AG09319 (cell line): ENCODE measurements around the gene CCNE1.

Experiments used
- DNase-seq: peaks from one replicate; pipeline ENCODE4 v3.0.0-alpha.2; 2010; ENCODE audit warnings: low read depth; ENCODE audit errors: extremely low read depth
- CTCF ChIP-seq: IDR thresholded peaks from 2 replicates; pipeline ENCODE4 v1.5.1; 2011; ENCODE audit warnings: low read depth, mild to moderate bottlenecking, inconsistent platforms, low read length, moderate library complexity

The CCNE1 gene

GRCh38 chr19:29834991-29835846 is 23.4 kb downstream of the CCNE1 start:
- no peak for TF ChIP-seq CTCF
- no peak for DNase-seq

GRCh38 chr19:29836409-29836825 is 24.6 kb downstream of the CCNE1 start:
- DNase-seq, result no peak
- TF ChIP-seq CTCF, result no peak

DNA sequence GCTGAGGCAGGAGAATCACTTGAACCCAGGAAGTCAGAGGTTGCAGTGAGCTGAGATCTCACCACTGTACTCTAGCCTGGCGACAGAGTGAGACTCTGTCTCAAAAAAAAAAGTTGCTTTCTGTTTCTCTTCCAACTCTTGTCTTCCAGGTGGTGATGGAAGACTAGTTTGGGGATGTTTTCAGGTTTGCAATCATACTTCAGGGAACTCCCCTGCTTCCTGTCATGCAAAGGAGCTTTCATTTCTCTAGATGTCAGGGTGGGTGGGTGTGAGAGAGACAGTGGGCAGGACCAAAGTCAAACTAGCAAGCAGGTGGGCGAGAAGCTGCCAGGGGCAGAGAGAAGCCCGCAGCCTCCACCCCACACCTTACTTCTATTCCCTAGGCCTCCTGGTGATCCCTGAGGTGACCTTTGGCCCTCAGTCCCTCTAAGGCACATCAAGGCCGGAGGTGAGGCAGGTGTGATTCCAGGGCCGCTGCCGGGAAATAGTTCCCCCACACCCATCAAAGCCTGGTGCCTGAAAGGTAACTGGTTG is 25.7 kb downstream of the CCNE1 start:
- DNase-seq, result no peak
- TF ChIP-seq CTCF, result no peak

- TF ChIP-seq CTCF, result no peak
- DNase-seq, result no peak
These were observed 26.2 kb downstream of the CCNE1 start for GRCh38 chr19:29837996-29838395.

- no peak for TF ChIP-seq CTCF
- DNase-seq, result no peak
These were observed 28.5 kb downstream of the CCNE1 start for GRCh38 chr19:29840066-29840950.

DNA sequence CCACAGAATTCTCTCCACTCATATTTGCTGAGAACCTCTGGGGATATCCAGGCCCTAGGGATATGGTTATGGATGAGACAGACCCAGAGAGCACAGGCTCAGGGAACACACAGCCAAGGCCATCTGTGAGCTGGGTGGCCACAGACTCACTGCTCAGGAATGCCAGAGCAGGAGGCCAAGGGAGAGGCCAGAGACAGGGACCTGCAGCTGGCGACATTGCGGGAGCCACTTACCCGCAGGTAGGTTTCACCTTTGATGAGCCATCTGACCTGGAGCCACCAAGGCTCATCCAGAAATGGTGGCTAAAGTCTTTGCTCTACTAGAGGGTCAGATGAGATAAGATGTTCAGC is 29.4 kb downstream of the CCNE1 start:
- no peak for DNase-seq

More for the DNA sequence above, 29.4 kb downstream of the CCNE1 start:
- no peak for TF ChIP-seq CTCF
